NCI-H526 (cell line): ENCODE data around the gene QKI.

ENCODE experiments used
- DNase-seq, 2 experiments: peaks; one replicate each; lab custom pipeline; 2025; lab: John Stamatoyannopoulos, UW

Gene QKI

GRCh38 chr6:163391985-163392384, 22.5 kb upstream of the QKI start:
- no peak for DNase-seq

- DNase-seq, result peak in 1 of 2 experiments; percentile 12
Measured at GRCh38 chr6:163392533-163392932, 22.0 kb upstream of the QKI start.

DNA sequence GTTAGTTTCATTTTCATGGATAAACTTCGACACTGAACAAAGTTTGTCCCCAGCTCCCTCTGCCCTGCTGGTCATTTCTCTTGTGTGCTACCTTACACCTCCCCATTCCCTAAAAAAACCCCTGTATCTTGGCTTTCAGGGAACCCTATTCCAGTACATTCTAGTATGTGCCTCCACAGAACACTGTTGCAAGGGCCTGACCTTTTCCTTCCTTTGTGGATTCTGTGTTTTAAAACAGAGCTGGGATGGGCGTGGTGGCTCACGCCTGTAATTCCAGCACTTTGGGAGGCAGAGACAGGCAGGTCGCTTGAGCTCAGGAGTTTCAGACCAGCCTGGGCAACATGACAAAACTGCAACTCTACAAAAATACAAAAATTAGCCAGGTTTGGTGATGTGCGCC, 20.6 kb upstream of the QKI start:
- no peak for DNase-seq

GRCh38 chr6:163394659-163395058, 19.9 kb upstream of the QKI start:
- DNase-seq, result no peak

DNA sequence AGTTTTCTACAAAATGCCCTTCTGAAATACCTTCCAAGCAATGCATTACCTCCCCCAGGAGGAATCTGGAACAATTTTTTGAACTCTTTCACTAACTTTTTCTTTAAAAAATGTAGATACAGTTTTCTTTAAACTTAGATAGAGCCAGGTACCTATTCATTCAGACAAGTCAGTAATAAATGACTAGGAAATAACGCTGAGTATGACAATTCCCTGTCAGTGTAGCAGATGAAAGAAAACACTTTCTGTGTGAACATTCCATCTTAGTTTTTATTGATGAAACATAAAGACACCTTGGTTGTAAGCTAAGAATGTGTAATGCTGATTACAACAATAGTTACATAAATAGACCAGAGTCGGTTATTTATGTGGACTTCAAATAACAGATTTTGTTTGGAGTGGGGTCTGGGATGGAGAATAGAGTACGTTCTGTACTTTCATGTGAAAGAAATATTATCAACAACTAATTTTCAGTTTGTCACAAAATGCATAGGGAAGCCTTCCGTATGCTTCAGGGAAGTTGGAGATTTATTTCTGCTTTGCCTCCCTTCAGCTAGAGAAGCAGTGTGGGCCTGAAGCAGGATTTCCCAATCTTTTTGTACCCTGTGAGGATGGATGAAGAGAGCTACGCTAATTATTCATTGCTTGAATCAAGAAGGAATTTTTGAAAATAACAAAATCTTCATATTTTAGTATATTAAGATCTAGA, 19.2 kb upstream of the QKI start:
- DNase-seq, result no peak

DNA sequence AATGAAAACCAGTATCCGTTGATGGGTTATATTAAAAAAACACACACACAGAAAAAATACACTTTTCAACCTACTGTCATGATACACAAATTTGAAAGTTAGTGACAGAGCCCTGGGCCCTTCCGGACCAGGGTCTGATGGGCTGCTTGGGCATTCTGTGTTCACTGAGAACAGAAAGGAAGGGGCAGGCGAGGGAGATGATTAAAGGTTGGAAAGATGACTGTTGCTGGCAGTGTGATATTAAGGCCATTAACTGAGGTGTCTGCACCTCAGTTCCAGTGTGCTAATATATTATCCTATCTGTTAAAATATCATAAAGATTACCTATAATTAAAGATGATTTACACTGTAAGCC, 18.7 kb upstream of the QKI start:
- DNase-seq, result no peak

DNA sequence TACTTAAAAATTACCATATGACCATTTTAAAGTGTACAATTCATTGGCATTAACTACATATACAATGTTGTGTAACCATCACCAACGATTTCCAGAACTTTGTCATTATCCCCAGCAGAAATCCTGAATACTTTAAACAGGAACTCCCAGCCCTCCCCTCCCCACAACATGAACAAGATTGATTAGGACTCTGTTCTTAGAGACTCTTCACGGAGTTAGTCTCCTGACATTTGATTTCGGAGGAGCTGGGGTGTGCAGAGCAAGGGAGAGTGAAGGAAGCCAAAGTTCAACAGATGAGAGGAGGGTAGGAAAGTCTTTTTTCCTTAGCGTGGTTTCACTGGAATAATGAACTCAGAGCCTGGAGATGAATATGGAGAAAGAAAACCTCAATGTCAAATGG, 17.2 kb upstream of the QKI start:
- DNase-seq, result no peak

- no peak for DNase-seq
Measured at GRCh38 chr6:163398115-163398514, 16.4 kb upstream of the QKI start.

- no peak for DNase-seq
Measured at GRCh38 chr6:163398815-163399214, 15.7 kb upstream of the QKI start.

- no peak for DNase-seq
Measured at GRCh38 chr6:163400509-163400908, 14.0 kb upstream of the QKI start.

DNA sequence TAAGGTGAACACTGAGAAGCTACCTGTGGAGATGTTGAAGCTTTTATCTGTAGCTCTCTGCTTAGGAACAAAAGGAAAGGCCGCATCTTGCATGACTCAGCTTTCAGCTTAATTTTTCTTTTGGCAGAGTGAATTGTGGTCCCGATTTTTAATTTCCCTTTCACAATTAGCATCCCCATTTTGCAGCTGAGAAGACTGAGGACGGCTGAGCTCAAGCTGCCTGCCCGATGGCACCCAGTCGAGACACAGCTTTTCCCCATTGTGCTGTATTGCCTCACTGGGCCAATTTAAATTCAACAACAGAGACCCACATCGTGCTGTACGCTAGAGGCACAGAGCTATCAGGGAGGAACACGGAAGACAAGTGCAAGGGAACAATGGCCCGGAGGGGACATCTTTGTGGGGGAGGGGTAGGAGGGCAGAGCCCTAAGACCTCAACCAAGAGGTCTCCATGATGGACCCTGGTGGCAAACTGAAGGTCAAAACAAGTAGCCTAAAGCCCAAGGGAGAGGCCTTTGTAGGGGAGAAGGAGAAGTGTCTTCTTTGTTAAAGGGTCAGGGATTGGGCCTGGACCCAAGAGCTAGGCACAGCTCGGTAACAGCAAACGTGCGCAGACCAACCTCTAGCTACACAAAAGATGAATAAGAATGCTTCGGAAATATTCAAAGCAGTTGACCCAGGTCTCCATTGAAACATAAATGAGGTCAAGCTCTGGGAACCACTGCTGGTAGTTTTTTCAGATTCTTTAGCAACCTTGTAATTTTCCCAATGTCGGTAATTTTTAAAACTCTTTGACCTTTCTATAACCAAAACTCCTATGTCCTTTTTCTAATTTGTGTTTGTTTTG, 13.3 kb upstream of the QKI start:
- no peak for DNase-seq

DNA sequence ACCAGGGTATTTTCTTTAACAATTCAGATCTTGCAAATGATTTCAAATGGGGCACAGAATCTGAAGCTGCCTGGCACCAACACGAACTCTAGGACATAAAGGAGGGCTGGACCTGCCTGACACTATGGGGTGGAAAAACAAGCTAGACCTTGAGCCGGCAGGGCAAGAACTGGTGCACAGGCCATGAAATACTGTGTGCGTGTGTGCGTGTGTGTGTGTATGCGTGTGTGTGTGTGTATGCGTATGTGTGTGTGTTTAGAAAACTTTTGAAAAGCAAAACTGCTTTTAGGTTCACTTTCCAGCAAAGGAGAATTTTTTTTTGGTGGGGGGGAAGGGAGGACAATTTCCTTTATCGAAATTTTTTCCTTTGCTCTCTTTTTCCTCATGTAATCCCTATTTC, 11.9 kb upstream of the QKI start:
- no peak for DNase-seq

DNA sequence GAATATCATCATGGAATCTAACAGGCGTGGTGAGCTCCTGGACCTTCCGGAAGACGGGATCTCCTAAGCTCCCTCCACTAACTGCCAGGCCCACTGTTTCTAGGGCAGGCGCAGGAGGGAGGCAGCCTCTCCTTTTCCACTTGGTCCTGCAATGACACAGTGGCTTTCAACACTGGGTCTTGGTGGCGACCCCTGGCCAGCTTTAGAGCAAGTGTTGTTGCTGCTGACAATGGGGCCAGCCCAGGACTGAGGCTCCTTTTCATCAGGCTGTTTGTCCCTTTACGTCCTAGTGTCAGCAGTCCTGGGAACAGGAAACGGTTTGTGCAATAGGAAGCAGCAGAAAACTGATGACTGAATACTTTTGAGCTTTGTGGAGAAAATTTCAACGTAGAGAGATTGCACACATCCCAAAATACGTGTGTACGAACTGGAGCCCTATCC, 9.7 kb upstream of the QKI start:
- DNase-seq, result no peak

- DNase-seq, result no peak
Measured at GRCh38 chr6:163405412-163406309, 8.9 kb upstream of the QKI start.

DNA sequence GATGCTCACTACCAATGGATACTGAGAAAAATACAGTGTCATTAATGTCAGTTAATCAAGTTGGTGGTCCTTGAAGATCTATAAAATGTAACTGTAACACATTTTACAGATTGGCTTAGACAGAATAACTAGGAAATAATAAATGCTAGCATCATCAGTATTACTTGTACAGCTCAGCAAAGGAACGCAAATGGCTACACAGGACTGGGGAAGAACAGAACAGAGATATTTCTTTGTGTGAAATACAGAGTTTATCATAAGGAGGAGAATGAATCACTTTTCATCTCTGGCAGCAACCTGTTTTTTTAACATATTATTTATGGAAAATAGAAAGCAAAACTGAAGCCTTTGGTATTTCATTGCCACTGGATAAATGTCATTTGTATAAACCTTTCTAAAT, 8.2 kb upstream of the QKI start:
- no peak for DNase-seq

- no peak for DNase-seq
Measured at GRCh38 chr6:163406830-163407229, 7.7 kb upstream of the QKI start.

GRCh38 chr6:163408352-163408991, 6.0 kb upstream of the QKI start:
- DNase-seq, result no peak

DNA sequence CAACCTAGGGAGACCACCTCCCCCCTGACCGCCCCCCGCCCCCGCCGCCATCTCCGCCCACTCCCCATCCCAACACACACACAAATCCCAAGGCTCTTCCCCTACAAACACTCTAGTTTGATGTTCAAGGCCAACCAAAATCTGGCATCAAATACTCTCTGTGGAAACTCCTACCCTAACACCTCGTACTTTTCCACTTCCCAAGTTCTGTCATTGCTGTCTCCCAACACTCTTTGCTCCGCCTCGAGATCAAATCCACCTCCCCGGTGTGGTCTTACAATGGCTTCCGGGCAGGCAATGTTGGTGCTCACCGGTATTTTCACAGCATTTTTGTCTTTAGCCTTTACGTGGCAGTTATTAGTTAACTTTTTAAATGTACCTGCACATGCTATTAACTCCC, 4.8 kb upstream of the QKI start:
- DNase-seq, result no peak

GRCh38 chr6:163412341-163412740, 2.2 kb upstream of the QKI start:
- peak in 1 of 2 experiments; percentile 11 for DNase-seq

DNA sequence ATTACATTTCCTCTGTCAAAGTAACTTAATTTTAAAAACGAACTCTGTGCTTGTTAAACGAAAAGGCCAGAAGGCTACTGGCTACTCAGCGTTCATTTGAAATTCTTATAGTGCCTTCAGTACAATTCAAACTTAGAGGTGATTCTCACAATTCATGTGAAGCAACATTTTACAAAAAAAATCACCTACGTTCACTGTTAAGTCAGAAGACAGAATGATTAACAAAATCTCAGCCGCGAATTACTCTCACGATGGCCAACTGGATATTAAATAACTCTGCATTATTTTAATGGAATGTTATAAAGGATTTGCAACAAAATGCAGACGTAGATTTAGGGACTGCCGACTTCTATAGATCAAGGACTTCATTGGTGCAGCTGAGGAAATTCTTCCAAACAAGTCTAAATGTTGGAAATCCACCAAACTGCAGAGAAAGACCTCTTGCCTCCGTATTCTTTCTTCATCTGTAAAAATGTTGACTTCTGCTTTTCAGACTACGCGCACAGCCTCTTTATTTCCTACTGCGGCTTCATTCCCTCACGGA, 1.6 kb upstream of the QKI start:
- no peak for DNase-seq

DNA sequence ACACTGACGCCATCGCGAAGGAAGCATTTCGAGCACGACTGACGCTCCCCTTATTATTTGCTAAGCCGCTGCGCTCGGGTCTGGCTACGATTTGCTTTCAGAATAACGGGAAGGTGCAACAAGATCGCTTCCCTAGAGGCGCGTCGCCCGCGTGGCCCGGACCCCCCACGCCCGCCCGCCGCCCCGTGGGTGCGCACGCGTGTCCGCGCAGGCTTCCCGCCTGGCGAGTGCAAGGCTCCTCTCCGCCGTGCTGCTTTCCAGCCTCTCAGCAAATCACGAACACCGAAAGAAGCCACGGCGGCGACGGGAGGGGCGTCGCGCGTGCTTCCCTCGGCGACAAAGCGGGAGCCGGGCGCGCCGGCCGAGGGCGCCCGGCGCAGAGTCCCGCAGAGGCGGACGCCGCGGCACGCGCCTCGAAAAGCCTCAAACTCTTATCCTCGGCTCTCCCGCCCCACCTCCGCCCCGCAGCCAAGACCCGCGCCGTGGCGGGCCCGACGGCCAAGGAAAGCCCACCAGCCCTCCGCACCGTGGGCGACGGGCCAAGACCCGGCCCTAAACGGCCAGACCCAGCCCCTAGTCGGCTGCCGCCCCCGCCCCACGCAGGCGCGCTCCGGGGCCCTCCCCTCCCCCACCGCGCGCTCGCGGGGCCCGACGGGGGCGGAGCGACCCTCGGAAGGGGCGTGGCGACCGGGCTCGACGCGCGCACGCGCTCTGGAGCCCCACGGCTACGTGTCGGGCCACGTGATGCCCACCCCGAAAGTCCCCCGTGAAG, 987 bp upstream of the QKI start:
- peak; percentile 29 to 85 for DNase-seq
